Testis (tissue), 3 donors: ENCODE results near the gene ADK. TPM values are rescaled to one million over a fixed set of nuclear protein-coding genes. Genes with fewer than 3 reads are reported as not detected.

Experiments used
- DNase-seq: peaks from one replicate; pipeline ENCODE4 v3.0.0-alpha.2; 2019
- H3K27ac ChIP-seq, 2 donors: fragments of 200-600 bp; sonication (generic); one replicate each; pipeline ENCODE4 v1.5.1; 2019
- H3K27me3 ChIP-seq: fragments of 200-600 bp; sonication (generic); one replicate; pipeline ENCODE4 v1.5.1; 2019
- H3K36me3 ChIP-seq: fragments of 200-600 bp; sonication (generic); one replicate; pipeline ENCODE4 v1.5.1; 2017; ENCODE audit warnings: low read depth; ENCODE audit errors: missing control alignments
- H3K4me1 ChIP-seq: fragments of 200-600 bp; sonication (generic); one replicate; pipeline ENCODE4 v1.5.1; 2019
- H3K4me3 ChIP-seq, 2 donors: fragments of 200-600 bp; sonication (generic); one replicate each; pipeline ENCODE4 v1.5.1; 2017 to 2019
- H3K9me3 ChIP-seq: fragments of 200-600 bp; sonication (generic); one replicate; pipeline ENCODE4 v1.5.1; 2017
- CTCF ChIP-seq, 3 experiments: fragments of 450-650 bp in 2 of 3; fragments of 200-600 bp in 1 of 3; sonication (generic) in 1 of 3; IDR thresholded peaks; one replicate each; pipeline ENCODE4 v1.5.1; 2016 to 2019; ENCODE audit warnings: antibody characterized with exemption in 3 of 3, mild to moderate bottlenecking in 2 of 3, moderate library complexity in 1 of 3
- POLR2A ChIP-seq: fragments of 450-650 bp; IDR thresholded peaks from one replicate; pipeline ENCODE4 v1.6.1; 2017; ENCODE audit warnings: antibody characterized with exemption, mild to moderate bottlenecking, moderate library complexity
- WGBS, 2 donors: methylation state at CpG; one replicate each; pipeline ENCODE4 v1.1.5; 2018; 5-methylcytosine and 5-hydroxymethylcytosine counted together
- intact Hi-C: fragments of 100-400 bp; cut with DNase I; formaldehyde crosslinking; loops from one replicate; pipeline ENCODE4 v1.15.1; 2023; ENCODE audit warnings: low total_unique reads
- polyA plus RNA-seq: library from polyadenylated mRNA; stranded (reverse); fragments of 350-450 nt; fragmentation: Illumina TruSeq; extraction: RNeasy Lipid Tissue Mini Kit (QIAGEN cat#74804); gene quantifications from one replicate; pipeline ENCODE4 v1.2.3, GENCODE V29; 2014; ENCODE audit warnings: low read depth, low replicate concordance; ENCODE audit not compliant: insufficient read depth
- total RNA-seq, 2 donors: library from RNA; depleted of rRNA; stranded (reverse); fragments of >200 nt; gene quantifications; one replicate each; pipeline ENCODE4 v1.2.3, GENCODE V29; 2016

Gene ADK
- total and polyA plus RNA-seq, 3 donors from 2014 or later, result 23.3 to 61.8 (median 55.3) TPM

GRCh38 chr10:74171625-74172024 is 20.6 kb downstream of the ADK start:
- intact Hi-C loops, result no loop called here
- no peaks in the 10 kb centered on the region for H3K9me3 ChIP-seq
- H3K4me3 ChIP-seq, result no peak overlapping the region
- H3K4me1 ChIP-seq, result no peaks in the 10 kb centered on the region
- no peak for TF ChIP-seq POLR2A
- H3K36me3 ChIP-seq, result no peaks in the 10 kb centered on the region
- H3K27me3 ChIP-seq, result no peaks in the 10 kb centered on the region
- WGBS, 2 donors, result 90 to 93% methylated on average over 2 of the region's 2 CpGs
- DNase-seq, result no peak
- H3K27ac ChIP-seq, result no peak overlapping the region

DNA sequence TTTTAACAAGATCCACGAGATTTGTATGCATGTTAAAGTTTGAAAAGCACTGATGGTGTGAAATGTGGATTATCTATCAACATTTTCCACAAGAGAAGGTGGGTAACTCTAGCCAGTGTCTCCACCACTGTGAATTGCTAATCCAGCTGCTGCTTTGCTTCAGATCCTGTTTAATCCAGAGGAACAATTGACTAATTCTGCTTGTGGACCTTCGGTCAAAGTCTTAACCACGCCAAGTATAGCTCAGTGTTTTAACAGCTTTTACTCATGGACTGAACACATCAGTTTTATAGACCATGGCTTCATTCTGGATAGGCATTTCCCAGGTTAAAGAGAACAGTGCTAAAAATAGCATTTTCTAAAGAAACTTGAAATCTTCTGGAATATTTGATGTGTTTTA is 23.5 kb downstream of the ADK start:
- Histone ChIP-seq H3K4me1 (no peaks in the 10 kb centered on the region), H3K9me3 (no peaks in the 10 kb centered on the region), H3K27me3 (no peaks in the 10 kb centered on the region), H3K36me3 (no peaks in the 10 kb centered on the region), H3K27ac (no peak overlapping the region), H3K4me3 (no peak overlapping the region)
- WGBS, 2 donors, result 54 to 75% methylated on average over 3 of the region's 3 CpGs
- no peak for TF ChIP-seq CTCF (IDR thresholded peaks at IDR 0.05)
- no peak for TF ChIP-seq POLR2A
- intact Hi-C loops, result no loop called here
- no peak for DNase-seq

- no peak for DNase-seq
- Histone ChIP-seq H3K36me3 (no peaks in the 10 kb centered on the region), H3K9me3 (no peaks in the 10 kb centered on the region), H3K4me3 (peak overlapping the region; percentile 77 to 83), H3K27ac (peak overlapping the region; percentile 84 to 89), H3K4me1 (no peaks in the 10 kb centered on the region), H3K27me3 (no peaks in the 10 kb centered on the region)
- TF ChIP-seq CTCF (IDR thresholded peaks at IDR 0.05), result no peak
- no peak for TF ChIP-seq POLR2A
- intact Hi-C loops, result no loop called here
- WGBS, 2 donors, result 18 to 21% methylated on average over 10 of the region's 10 CpGs
Observed at GRCh38 chr10:74175510-74176379, 24.7 kb downstream of the ADK start.

GRCh38 chr10:74176380-74177139 is 25.5 kb downstream of the ADK start:
- Histone ChIP-seq H3K27me3 (no peaks in the 10 kb centered on the region), H3K4me1 (no peaks in the 10 kb centered on the region), H3K36me3 (no peaks in the 10 kb centered on the region), H3K4me3 (peak overlapping the region; percentile 77 to 83), H3K27ac (peak overlapping the region; percentile 84 to 89), H3K9me3 (no peaks in the 10 kb centered on the region)
- TF ChIP-seq CTCF (IDR thresholded peaks at IDR 0.05), result no peak
- peak; percentile 6 for TF ChIP-seq POLR2A
- intact Hi-C loops, result no loop called here
- WGBS, 2 donors, result 0% methylated on average over 37 to 49 of the region's 72 CpGs
- DNase-seq, result peak; percentile 97

DNA sequence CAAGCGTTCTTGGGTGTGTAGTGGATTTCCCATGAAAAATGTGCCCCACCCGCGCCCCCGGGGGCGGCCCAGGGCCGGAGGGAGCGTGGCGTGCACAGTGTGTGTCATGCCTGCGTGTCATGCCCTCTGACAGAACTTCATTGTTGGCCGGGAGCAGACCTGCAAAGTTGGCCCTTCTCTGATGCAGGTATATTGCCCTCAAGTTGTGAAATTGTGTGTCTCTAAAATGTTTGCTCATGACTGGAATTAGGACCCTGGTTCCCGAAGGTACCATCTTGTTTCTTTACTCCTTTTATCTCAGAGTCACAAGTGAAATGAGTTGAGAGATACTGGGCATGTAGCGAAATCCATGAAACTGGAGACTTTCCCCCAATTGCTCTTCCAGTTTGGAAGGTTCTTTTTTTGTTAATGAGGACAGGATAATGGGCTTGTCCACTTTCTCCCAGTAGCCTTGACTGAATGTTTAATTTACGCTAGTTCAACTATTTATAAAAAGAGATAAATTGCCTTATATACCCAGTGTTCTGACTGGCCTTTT is 26.2 kb downstream of the ADK start:
- intact Hi-C loops, result no loop called here

More for the DNA sequence above, 26.2 kb downstream of the ADK start:
- Histone ChIP-seq H3K27ac (peak overlapping the region; percentile 84 to 89), H3K36me3 (no peaks in the 10 kb centered on the region), H3K27me3 (no peaks in the 10 kb centered on the region), H3K4me3 (peak overlapping the region; percentile 77 to 83), H3K4me1 (no peaks in the 10 kb centered on the region), H3K9me3 (no peaks in the 10 kb centered on the region)
- DNase-seq, result peak; percentile 58
- 7 to 18% methylated on average over 5 to 13 of the region's 13 CpGs for WGBS, 2 donors
- TF ChIP-seq POLR2A (no peak), CTCF (IDR thresholded peaks at IDR 0.05) (no peak)
